HEK293T (cell line): Measurements from ENCODE around the gene BTNL8.

Experiments used
- BHLHE40 ChIP-seq: fragments of 450-650 bp; IDR thresholded peaks from 2 replicates; pipeline ENCODE4 v1.6.1; 2016; ENCODE audit warnings: mild to moderate bottlenecking, moderate library complexity, borderline replicate concordance
- CTBP1 ChIP-seq: fragments of 450-650 bp; IDR thresholded peaks from 2 replicates; pipeline ENCODE4 v1.6.1; 2016; ENCODE audit warnings: borderline replicate concordance
- ELF4 ChIP-seq: fragments of 450-650 bp; IDR thresholded peaks from 2 replicates; pipeline ENCODE4 v1.6.1; 2017; ENCODE audit warnings: antibody characterized with exemption
- FOXA1 ChIP-seq: fragments of 450-650 bp; IDR thresholded peaks from 2 replicates; pipeline ENCODE4 v1.6.1; 2016; ENCODE audit warnings: mild to moderate bottlenecking
- FOXK2 ChIP-seq: fragments of 450-650 bp; IDR thresholded peaks from 2 replicates; pipeline ENCODE4 v1.6.1; 2016; ENCODE audit warnings: mild to moderate bottlenecking
- FOXM1 ChIP-seq: fragments of 450-650 bp; IDR thresholded peaks from 2 replicates; pipeline ENCODE4 v1.6.1; 2017; ENCODE audit warnings: mild to moderate bottlenecking, borderline replicate concordance
- HDGF ChIP-seq: fragments of 450-650 bp; IDR thresholded peaks from 2 replicates; pipeline ENCODE4 v1.6.1; 2017; ENCODE audit warnings: antibody characterized with exemption, borderline replicate concordance
- L3MBTL2 ChIP-seq: fragments of 450-650 bp; conservative IDR thresholded peaks from 2 replicates; pipeline ENCODE4 v1.6.1; 2016; ENCODE audit warnings: mild to moderate bottlenecking
- SP1 ChIP-seq: fragments of 450-650 bp; IDR thresholded peaks from 2 replicates; pipeline ENCODE4 v1.6.1; 2017

- TF ChIP-seq ELF4 (no peak), L3MBTL2 (no peak), SP1 (no peak), FOXK2 (no peak), CTBP1 (no peak), FOXA1 (no peak), BHLHE40 (no peak), HDGF (no peak), FOXM1 (no peak)
These were observed 32.0 kb upstream of the BTNL8 start for GRCh38 chr5:180866985-180867384.
